ENCODE data around the gene PCDH7.

DNA sequence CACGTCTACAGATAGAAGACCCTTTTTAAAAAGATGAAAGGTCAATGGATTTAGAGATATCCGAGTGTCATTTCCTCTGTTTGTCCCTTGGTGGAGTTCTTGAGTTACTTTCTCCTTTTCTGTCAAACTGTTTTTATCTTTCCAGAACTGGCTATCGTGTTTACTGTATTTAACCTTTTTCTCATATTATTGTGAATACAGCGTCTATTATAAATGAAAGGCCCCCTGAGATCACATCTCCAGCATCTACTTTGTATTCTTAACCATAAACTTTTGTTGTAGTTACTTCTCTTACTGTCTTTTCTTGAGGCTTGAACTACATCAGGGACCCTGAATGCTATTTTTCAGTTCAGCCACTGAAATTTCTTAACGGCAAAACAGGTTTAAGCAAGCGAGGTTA, 4.0 kb upstream of the PCDH7 start:
- TF ChIP-seq, protein P1, sequence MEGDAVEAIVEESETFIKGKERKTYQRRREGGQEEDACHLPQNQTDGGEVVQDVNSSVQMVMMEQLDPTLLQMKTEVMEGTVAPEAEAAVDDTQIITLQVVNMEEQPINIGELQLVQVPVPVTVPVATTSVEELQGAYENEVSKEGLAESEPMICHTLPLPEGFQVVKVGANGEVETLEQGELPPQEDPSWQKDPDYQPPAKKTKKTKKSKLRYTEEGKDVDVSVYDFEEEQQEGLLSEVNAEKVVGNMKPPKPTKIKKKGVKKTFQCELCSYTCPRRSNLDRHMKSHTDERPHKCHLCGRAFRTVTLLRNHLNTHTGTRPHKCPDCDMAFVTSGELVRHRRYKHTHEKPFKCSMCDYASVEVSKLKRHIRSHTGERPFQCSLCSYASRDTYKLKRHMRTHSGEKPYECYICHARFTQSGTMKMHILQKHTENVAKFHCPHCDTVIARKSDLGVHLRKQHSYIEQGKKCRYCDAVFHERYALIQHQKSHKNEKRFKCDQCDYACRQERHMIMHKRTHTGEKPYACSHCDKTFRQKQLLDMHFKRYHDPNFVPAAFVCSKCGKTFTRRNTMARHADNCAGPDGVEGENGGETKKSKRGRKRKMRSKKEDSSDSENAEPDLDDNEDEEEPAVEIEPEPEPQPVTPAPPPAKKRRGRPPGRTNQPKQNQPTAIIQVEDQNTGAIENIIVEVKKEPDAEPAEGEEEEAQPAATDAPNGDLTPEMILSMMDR (IDR thresholded peaks at IDR 0.05) = peak in 10 of 12 donors; percentile 21 to 60 (median 31)
- TF ChIP-seq POLR2A (IDR thresholded peaks at IDR 0.05) = no peak

Measured in heart left ventricle (tissue), 13 donors.